Measurements from ENCODE around the gene ASCL5. TPM values are rescaled to one million over a fixed set of nuclear protein-coding genes. Genes with fewer than 3 reads are reported as not detected.

ASCL5 gene, protein sequence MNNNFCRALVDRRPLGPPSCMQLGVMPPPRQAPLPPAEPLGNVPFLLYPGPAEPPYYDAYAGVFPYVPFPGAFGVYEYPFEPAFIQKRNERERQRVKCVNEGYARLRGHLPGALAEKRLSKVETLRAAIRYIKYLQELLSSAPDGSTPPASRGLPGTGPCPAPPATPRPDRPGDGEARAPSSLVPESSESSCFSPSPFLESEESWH
- total RNA-seq (under 1 TPM in 1 of 2 experiments, not detected in 1; 0.22 TPM), polyA plus RNA-seq (not detected)

DNA sequence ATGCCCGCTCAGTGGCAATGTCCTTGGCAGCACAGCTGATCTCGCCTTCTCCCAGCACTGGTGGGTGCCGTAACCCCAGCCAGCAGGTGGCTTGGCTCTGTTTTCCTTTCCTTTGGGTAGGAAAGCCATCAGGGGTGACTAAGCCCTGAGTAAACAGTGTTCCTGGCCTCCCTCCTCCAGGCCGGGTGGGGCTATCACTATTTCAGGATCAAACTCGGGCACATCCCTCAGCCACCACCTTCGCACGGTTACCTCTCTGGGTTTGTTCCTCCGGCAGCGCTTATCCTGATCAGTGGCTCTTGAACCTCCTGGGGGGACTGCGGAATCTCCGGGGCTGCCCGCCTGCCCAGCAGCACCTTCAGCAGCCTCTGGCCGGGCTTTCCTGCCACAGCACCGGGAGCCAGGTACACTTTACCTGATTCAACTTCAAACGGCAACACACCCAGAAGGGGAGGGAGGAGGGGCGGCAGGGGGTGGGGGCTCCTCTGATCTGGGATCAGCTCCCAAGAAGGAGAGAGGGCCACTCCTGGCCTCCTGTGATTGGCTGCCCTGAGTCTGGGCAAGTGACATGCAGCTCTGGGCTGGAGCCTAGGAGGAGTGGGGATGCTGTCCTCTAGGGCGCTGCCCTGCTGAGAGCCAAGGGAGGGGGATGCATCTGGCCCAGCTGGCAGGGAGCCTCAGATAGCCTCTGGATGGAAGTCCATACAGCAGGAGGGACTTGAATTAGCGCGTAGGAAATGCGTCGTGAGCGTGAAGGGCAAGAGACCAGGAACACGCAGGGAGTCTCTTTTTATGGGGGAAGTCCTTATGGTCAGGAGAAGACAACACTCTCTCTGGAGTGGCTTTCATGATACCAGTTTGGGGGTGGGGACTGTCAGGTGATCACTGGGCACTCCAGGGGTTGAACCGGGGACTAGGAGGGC lies at the start of gene ASCL5:
Gene ASCL5 (minus strand): TSS at position 353 of the 923 bp plus-strand sequence. CDS start 11,812 bp downstream, outside the sequence.
- Histone ChIP-seq H3K4me3 (ENCODE audit: low read length) (no peak within 1 kb of the TSS), H3K4me1 (ENCODE audit: insufficient read depth, low read length) (no peaks in the 10 kb centered on the region), H3K36me3 (ENCODE audit: insufficient read depth, low read length) (no peaks in the 10 kb centered on the region), H3K27me3 (ENCODE audit: insufficient read depth, low read length, poor library complexity, severe bottlenecking) (peaks cover 19% of the 10 kb centered on the region), H3K27ac (ENCODE audit: low read depth, low read length) (no peak within 1 kb of the TSS), H3K9me3 (ENCODE audit: low read length) (no peaks in the 10 kb centered on the region)
- DNase-seq = peak in 1 of 5 donors; percentile 9
- CTCF ChIA-PET = no interaction called here
- no peaks in the 10 kb centered on the region for H3K4me1 Mint-ChIP-seq
- no peak within 1 kb of the TSS for H3K27ac Mint-ChIP-seq
- H3K9me3 Mint-ChIP-seq = no peaks in the 10 kb centered on the region
- H3K36me3 Mint-ChIP-seq = no peaks in the 10 kb centered on the region
- POLR2A ChIA-PET = no interaction called here
- H3K4me3 Mint-ChIP-seq = no peak within 1 kb of the TSS
- peaks cover 8 to 44% of the 10 kb centered on the region in 2 donors for H3K27me3 Mint-ChIP-seq

- no peaks in the 10 kb centered on the region for H3K4me1 ChIP-seq (ENCODE audit: insufficient read depth, low read length)
- no peak overlapping the region for H3K27ac ChIP-seq (ENCODE audit: low read depth, low read length)
- ChIA-PET POLR2A (no interaction called here), CTCF (no interaction called here)
- H3K27ac Mint-ChIP-seq = no peak overlapping the region
- H3K9me3 Mint-ChIP-seq = peaks cover 0 to 7% (median 0%) of the 10 kb centered on the region in 5 donors
- H3K4me1 Mint-ChIP-seq = peaks cover 7 to 9% (median 8%) of the 10 kb centered on the region in 3 donors
- no peak overlapping the region for H3K4me3 Mint-ChIP-seq
- H3K27me3 ChIP-seq (ENCODE audit: insufficient read depth, low read length, poor library complexity, severe bottlenecking) = no peaks in the 10 kb centered on the region
- DNase-seq = no peak
- no peaks in the 10 kb centered on the region for H3K36me3 ChIP-seq (ENCODE audit: insufficient read depth, low read length)
- H3K27me3 Mint-ChIP-seq = peaks cover 11 to 33% of the 10 kb centered on the region in 2 donors
- peaks cover 0 to 17% (median 3%) of the 10 kb centered on the region in 3 donors for H3K36me3 Mint-ChIP-seq
- no peak overlapping the region for H3K4me3 ChIP-seq (ENCODE audit: low read length)
- no peaks in the 10 kb centered on the region for H3K9me3 ChIP-seq (ENCODE audit: low read length)
Observed at GRCh38 chr1:201175820-201176500, 49.0 kb upstream of the ASCL5 start.

DNA sequence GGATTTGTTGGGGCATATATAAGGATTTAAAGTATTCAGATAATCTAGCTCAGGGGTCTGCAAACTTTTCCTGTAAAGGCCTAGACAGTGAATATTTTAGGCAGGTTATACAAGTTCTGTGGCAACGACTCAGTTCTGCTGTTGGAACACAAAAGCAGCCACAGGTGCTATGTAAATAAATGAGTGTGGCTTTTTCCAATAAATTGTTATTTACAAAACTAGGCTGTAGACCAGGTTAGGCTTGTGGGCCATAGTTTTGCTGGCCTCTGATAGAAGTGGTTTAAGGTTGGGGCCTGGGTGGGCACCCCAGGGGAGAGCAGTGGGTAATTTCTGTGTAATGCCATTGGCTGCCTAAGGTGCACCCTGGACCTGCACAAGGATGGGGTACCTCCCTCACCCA lies 46.8 kb upstream of the ASCL5 start:
- H3K36me3 ChIP-seq (ENCODE audit: insufficient read depth, low read length) = no peaks in the 10 kb centered on the region
- CTCF ChIA-PET = no interaction called here
- no peak overlapping the region for H3K4me3 ChIP-seq (ENCODE audit: low read length)
- Mint-ChIP-seq H3K36me3 (peaks cover 1 to 10% (median 1%) of the 10 kb centered on the region in 3 donors), H3K27ac (peak overlapping the region in 1 of 8 donors; percentile 31), H3K4me3 (peak overlapping the region in 1 of 7 donors; percentile 79), H3K4me1 (peaks cover 11 to 19% (median 14%) of the 10 kb centered on the region in 3 donors), H3K27me3 (peaks cover 8 to 16% of the 10 kb centered on the region in 2 donors), H3K9me3 (peaks cover 0 to 1% (median 0%) of the 10 kb centered on the region in 5 donors)
- H3K27me3 ChIP-seq (ENCODE audit: insufficient read depth, low read length, poor library complexity, severe bottlenecking) = no peaks in the 10 kb centered on the region
- H3K9me3 ChIP-seq (ENCODE audit: low read length) = no peaks in the 10 kb centered on the region
- DNase-seq = no peak
- H3K4me1 ChIP-seq (ENCODE audit: insufficient read depth, low read length) = no peaks in the 10 kb centered on the region
- H3K27ac ChIP-seq (ENCODE audit: low read depth, low read length) = no peak overlapping the region
- POLR2A ChIA-PET = no interaction called here

DNA sequence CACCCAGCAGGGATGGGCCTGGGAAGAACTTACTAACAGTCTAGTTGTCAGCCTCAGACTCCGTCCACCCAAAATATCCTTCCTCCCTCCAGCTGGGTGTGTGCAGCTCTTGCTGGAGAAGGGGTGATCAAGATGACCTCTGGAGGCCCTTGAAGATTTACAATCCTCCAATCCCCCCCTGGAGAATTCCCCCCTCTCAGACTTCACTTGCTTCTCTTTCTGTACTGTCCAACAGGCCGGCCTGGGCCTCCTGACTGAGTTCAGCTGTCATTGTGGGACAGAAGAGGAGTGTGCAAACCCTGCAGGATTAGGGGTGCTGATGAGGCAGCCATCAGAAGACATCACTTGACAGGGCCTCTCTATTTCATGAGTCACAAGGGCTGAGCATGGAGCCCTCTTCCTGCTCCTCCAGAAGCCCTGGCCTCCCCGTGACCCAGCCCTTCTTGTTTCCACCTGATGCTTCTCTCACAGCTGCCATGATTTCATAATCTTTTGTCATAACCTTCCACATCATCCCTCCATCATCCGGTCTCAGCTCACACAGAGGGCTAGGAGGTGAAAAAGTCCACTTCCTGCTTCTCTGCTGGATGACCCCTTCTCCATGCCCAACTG lies 46.1 kb upstream of the ASCL5 start:
- Histone ChIP-seq H3K36me3 (ENCODE audit: insufficient read depth, low read length) (no peaks in the 10 kb centered on the region), H3K4me3 (ENCODE audit: low read length) (no peak overlapping the region), H3K4me1 (ENCODE audit: insufficient read depth, low read length) (no peaks in the 10 kb centered on the region), H3K27ac (ENCODE audit: low read depth, low read length) (no peak overlapping the region), H3K9me3 (ENCODE audit: low read length) (no peaks in the 10 kb centered on the region), H3K27me3 (ENCODE audit: insufficient read depth, low read length, poor library complexity, severe bottlenecking) (no peaks in the 10 kb centered on the region)
- no peaks in the 10 kb centered on the region for H3K9me3 Mint-ChIP-seq
- peak overlapping the region in 5 of 7 donors; percentile 17 to 79 (median 41) for H3K4me3 Mint-ChIP-seq
- peaks cover 8 to 12% of the 10 kb centered on the region in 2 donors for H3K27me3 Mint-ChIP-seq
- peaks cover 1 to 6% (median 1%) of the 10 kb centered on the region in 3 donors for H3K36me3 Mint-ChIP-seq
- DNase-seq = no peak
- ChIA-PET POLR2A (no interaction called here), CTCF (no interaction called here)
- H3K27ac Mint-ChIP-seq = peak overlapping the region in 2 of 8 donors; percentile 12 to 57
- H3K4me1 Mint-ChIP-seq = peaks cover 11 to 19% (median 14%) of the 10 kb centered on the region in 3 donors

DNA sequence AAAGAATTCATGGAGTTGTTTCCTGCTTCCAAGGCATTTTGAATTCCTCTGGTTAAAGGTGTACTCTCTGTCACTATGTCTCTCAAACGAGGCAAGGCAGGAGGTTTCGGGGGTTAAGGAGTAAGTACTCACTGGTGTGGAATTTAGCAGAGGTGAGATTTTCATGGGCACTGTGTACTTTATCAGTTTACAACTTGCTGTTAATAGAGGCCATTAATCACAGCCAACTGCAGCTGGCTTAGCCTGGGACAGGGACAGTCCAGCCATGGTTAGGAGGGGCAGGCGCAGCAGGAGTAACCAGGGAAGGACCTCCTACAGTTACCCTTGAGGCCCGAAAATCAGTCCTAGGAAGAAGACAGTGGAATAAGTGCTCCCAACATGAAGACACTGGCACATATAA lies 45.3 kb upstream of the ASCL5 start:
- no peaks in the 10 kb centered on the region for H3K4me1 ChIP-seq (ENCODE audit: insufficient read depth, low read length)
- H3K36me3 ChIP-seq (ENCODE audit: insufficient read depth, low read length) = no peaks in the 10 kb centered on the region
- no peaks in the 10 kb centered on the region for H3K27me3 ChIP-seq (ENCODE audit: insufficient read depth, low read length, poor library complexity, severe bottlenecking)
- H3K9me3 Mint-ChIP-seq = no peaks in the 10 kb centered on the region
- POLR2A ChIA-PET = interaction anchor here (1.0 kb wide), 1 partner anchor 17 kb away, joined by 3 read pairs; no protein-coding TSS in a partner anchor
- H3K4me3 Mint-ChIP-seq = peak overlapping the region in 4 of 7 donors; percentile 85 to 90 (median 88)
- peaks cover 0 to 1% (median 1%) of the 10 kb centered on the region in 3 donors for H3K36me3 Mint-ChIP-seq
- no peak overlapping the region for H3K27ac Mint-ChIP-seq
- DNase-seq = no peak
- CTCF ChIA-PET = interaction anchor here (2.9 kb wide), 1 partner anchor 14 kb away, joined by 10 read pairs; no protein-coding TSS in a partner anchor
- no peak overlapping the region for H3K27ac ChIP-seq (ENCODE audit: low read depth, low read length)
- peaks cover 5 to 7% of the 10 kb centered on the region in 2 donors for H3K27me3 Mint-ChIP-seq
- H3K4me3 ChIP-seq (ENCODE audit: low read length) = no peak overlapping the region
- H3K9me3 ChIP-seq (ENCODE audit: low read length) = no peaks in the 10 kb centered on the region
- peaks cover 11 to 19% (median 14%) of the 10 kb centered on the region in 3 donors for H3K4me1 Mint-ChIP-seq

GRCh38 chr1:201171063-201172036 lies 44.4 kb upstream of the ASCL5 start:
- Mint-ChIP-seq H3K27me3 (peaks cover 3 to 8% of the 10 kb centered on the region in 2 donors), H3K27ac (peak overlapping the region; percentile 80 to 93 (median 90)), H3K9me3 (no peaks in the 10 kb centered on the region), H3K36me3 (peaks cover 0 to 1% (median 1%) of the 10 kb centered on the region in 3 donors), H3K4me3 (peak overlapping the region; percentile 85 to 96 (median 87)), H3K4me1 (peaks cover 11 to 19% (median 14%) of the 10 kb centered on the region in 3 donors)
- Histone ChIP-seq H3K27ac (ENCODE audit: low read depth, low read length) (peak overlapping the region; percentile 73), H3K4me3 (ENCODE audit: low read length) (peak overlapping the region; percentile 57), H3K9me3 (ENCODE audit: low read length) (no peaks in the 10 kb centered on the region), H3K36me3 (ENCODE audit: insufficient read depth, low read length) (no peaks in the 10 kb centered on the region), H3K27me3 (ENCODE audit: insufficient read depth, low read length, poor library complexity, severe bottlenecking) (no peaks in the 10 kb centered on the region), H3K4me1 (ENCODE audit: insufficient read depth, low read length) (no peaks in the 10 kb centered on the region)
- peak; percentile 25 to 72 (median 43) for DNase-seq
- POLR2A ChIA-PET = interaction anchor here (0.6 to 1.0 kb wide), 2 partner anchors 16 to 17 kb away, joined by 3 to 4 read pairs; partner anchors contain the start of gene TMEM9
- CTCF ChIA-PET = interaction anchor here (1.0 to 2.9 kb wide), 4 partner anchors 9 to 190 kb away, joined by 3 to 10 read pairs (median 3); no protein-coding TSS in a partner anchor
